Measurements from ENCODE around the gene SDCCAG8.

DNA sequence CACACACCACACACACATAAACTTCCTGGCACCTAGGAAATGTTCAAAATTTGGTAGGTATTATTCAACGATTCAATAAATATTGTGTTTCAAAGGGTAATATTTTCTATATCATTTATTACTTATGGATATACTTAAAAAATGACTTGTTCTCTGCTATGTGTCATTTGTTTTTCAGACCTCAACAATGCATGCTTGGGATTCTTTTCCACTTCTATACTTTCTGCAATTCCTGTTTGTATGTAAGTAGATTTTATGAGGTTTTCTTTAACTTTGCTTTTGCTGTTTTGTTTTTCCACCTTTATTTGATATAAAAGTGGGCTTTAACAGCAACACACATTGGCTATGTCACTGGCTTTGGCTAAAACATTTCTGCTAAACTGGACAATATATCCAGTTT is 4.3 kb upstream of the SDCCAG8 start:
- TF ChIP-seq, protein P1, sequence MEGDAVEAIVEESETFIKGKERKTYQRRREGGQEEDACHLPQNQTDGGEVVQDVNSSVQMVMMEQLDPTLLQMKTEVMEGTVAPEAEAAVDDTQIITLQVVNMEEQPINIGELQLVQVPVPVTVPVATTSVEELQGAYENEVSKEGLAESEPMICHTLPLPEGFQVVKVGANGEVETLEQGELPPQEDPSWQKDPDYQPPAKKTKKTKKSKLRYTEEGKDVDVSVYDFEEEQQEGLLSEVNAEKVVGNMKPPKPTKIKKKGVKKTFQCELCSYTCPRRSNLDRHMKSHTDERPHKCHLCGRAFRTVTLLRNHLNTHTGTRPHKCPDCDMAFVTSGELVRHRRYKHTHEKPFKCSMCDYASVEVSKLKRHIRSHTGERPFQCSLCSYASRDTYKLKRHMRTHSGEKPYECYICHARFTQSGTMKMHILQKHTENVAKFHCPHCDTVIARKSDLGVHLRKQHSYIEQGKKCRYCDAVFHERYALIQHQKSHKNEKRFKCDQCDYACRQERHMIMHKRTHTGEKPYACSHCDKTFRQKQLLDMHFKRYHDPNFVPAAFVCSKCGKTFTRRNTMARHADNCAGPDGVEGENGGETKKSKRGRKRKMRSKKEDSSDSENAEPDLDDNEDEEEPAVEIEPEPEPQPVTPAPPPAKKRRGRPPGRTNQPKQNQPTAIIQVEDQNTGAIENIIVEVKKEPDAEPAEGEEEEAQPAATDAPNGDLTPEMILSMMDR (conservative IDR thresholded peaks at IDR 0.05; ENCODE audit: low read depth in 2 of 2) = no peak
- TF ChIP-seq POLR2AphosphoS5 (IDR thresholded peaks at IDR 0.05; ENCODE audit: low read depth) = no peak

Data from GM23338 (cell line).